Ovary (tissue), 9 donors: ENCODE results near the gene GALNT10. TPM values are rescaled to one million over a fixed set of nuclear protein-coding genes. Genes with fewer than 3 reads are reported as not detected.

Source experiments
- DNase-seq, 5 donors: peaks; one replicate each; pipeline ENCODE4 v3.0.0-alpha.2; 2019 to 2020
- H3K27ac ChIP-seq, 2 donors: fragments of 200-600 bp; one replicate each; pipeline versions ENCODE4 v1.5.1 to v1.8.0; 2019 to 2022
- H3K27me3 ChIP-seq: fragments of 200-600 bp; one replicate; pipeline ENCODE4 v1.8.0; 2022
- H3K36me3 ChIP-seq: fragments of 200-600 bp; sonication (generic); one replicate; pipeline ENCODE4 v1.5.1; 2019
- H3K4me1 ChIP-seq: one replicate; pipeline ENCODE4 v1.8.1; 2013; ENCODE audit warnings: mild to moderate bottlenecking, moderate library complexity; ENCODE audit not compliant: insufficient read depth
- H3K4me3 ChIP-seq: fragments of 200-600 bp; sonication (generic); one replicate; pipeline ENCODE4 v1.5.1; 2017
- H3K9me3 ChIP-seq, 2 donors: fragments of 200-600 bp in 1 of 2; sonication (generic) in 1 of 2; one replicate each; pipeline versions ENCODE4 v1.5.1 to v1.8.1; 2013 to 2019; ENCODE audit warnings: mild to moderate bottlenecking in 1 of 2, moderate library complexity in 1 of 2
- CTCF ChIP-seq, 3 donors: fragments of 450-650 bp in 2 of 3; fragments of 200-600 bp in 1 of 3; IDR thresholded peaks; one replicate each; pipeline versions ENCODE4 v1.5.1 to v1.8.0; 2016 to 2022; ENCODE audit warnings: antibody characterized with exemption in 3 of 3, mild to moderate bottlenecking in 1 of 3
- EP300 ChIP-seq: sonication (generic); formaldehyde crosslinking; IDR thresholded peaks from one replicate; pipeline ENCODE4 v1.6.1; 2017; ENCODE audit warnings: antibody characterized with exemption
- POLR2A ChIP-seq: fragments of 450-650 bp; IDR thresholded peaks from one replicate; pipeline ENCODE4 v1.6.1; 2017; ENCODE audit warnings: antibody characterized with exemption, mild to moderate bottlenecking, moderate library complexity
- WGBS, 3 donors: extraction: QIAGEN DNeasy Blood & Tissue Kit in 1 of 3; methylation state at CpG; one replicate each; pipeline versions ENCODE4 v1.1.5 to v1.1.7; 2013 to 2017; 5-methylcytosine and 5-hydroxymethylcytosine counted together
- intact Hi-C, 4 donors: fragments of 100-400 bp; cut with DNase I; formaldehyde crosslinking; loops; one replicate each; pipeline versions ENCODE4 v1.11.0 to v1.15.1; 2022 to 2023
- polyA plus RNA-seq, 2 donors: library from polyadenylated mRNA; stranded (reverse); fragments of 200-250 nt in 1 of 2; fragments of 350-450 nt in 1 of 2; fragmentation: Illumina TruSeq in 1 of 2; extraction: RNeasy Lipid Tissue Mini Kit (QIAGEN cat#74804) in 1 of 2; gene quantifications; one replicate each; pipeline ENCODE4 v1.2.3, GENCODE V29; 2013 to 2014
- total RNA-seq, 7 donors: library from RNA; depleted of rRNA in 2 of 7; stranded (reverse); fragments of >200 nt in 2 of 7; fragmentation: NEBNext Ultra II Directional in 3 of 7; extraction: Animal tissue kit (Norgen Biotek cat#: 25700) in 3 of 7; gene quantifications; one replicate each; pipeline versions ENCODE4 v1.1.0 to v1.2.4, GENCODE V29; 2016 to 2023
- donor health status: DM: no; HTN: no; CAD: no; lungs with moderate emphysema.
- donor health status: DM: no; HTN: no; CAD: no.
- donor health status: Bipolar disorder and iron deficiency.
- donor health status: DM: yes; HTN: yes; CAD: no.
- donor health status: DM: no; HTN: no; CAD: no.
- donor health status: DM: yes; HTN: yes; CAD: no.

The GALNT10 gene
- total and polyA plus RNA-seq, 9 donors = 34.5 to 206 (median 88.7) TPM

DNA sequence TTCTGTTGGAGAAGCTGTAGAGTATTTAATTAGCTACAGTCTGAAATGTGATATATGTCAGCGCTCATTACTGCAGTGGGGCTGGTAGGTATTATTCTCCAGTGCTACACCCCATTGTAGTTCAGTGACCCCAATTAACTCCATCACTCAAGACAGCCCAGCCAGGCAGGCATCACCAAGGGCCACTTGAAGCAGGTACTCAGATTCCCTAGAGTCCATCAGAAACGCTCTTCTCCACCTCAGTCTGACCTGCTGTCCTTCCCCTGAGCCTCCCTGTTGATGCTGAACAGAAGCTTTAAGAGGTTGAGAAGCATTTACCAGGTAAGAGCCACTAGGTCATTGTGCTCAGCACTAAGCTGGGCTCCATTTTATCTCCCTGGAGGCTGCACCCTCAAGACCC is 71.8 kb downstream of the GALNT10 start:
- no peak for DNase-seq
- no peaks in the 10 kb centered on the region for H3K27me3 ChIP-seq
- intact Hi-C loops = no loop called here
- TF ChIP-seq EP300 = no peak
- no peak for TF ChIP-seq POLR2A
- TF ChIP-seq CTCF (IDR thresholded peaks at IDR 0.05) = no peak
- H3K4me1 ChIP-seq = peaks cover 15% of the 10 kb centered on the region
- WGBS, 3 donors = 99 to 100% (median 100%) methylated on average over 2 of the region's 2 CpGs
- H3K27ac ChIP-seq = no peak overlapping the region
- H3K9me3 ChIP-seq = no peaks in the 10 kb centered on the region
- H3K4me3 ChIP-seq = no peak overlapping the region
- no peaks in the 10 kb centered on the region for H3K36me3 ChIP-seq

GRCh38 chr5:154264549-154265196 is 74.1 kb downstream of the GALNT10 start:
- Histone ChIP-seq H3K4me3 (no peak overlapping the region), H3K27ac (no peak overlapping the region), H3K36me3 (no peaks in the 10 kb centered on the region), H3K27me3 (no peaks in the 10 kb centered on the region), H3K4me1 (peaks cover 19% of the 10 kb centered on the region), H3K9me3 (no peaks in the 10 kb centered on the region)
- WGBS, 3 donors = 66 to 68% (median 67%) methylated on average over 5 of the region's 5 CpGs
- DNase-seq = no peak
- intact Hi-C loops = no loop called here
- TF ChIP-seq CTCF (IDR thresholded peaks at IDR 0.05) (no peak), POLR2A (no peak), EP300 (no peak)

DNA sequence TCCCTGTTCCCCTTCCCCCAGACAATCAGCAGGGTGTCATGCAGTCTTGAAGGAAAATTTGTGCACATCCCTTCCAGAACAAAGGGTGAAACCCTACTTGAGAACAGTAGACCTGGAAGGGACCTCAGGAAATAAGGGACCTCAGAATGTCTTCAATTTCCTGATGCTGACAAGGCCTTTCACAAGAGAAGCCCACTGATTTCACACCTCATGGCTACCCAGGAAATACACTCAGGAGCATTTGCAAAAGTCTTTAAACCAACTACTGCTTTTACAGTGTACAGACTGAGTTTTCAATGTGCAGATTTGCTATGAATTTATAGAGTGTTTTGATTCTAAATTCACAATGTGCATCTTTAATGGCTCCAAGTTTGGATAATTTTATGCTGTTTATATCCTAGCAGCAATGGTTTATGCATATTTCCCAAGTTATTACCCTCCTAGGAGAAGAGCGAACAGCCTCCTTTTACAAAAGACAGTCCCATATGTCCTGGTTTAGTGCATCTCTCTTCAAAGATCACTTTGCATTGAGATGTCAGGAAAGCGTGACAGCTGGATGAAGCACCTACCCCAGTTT is 74.8 kb downstream of the GALNT10 start:
- H3K4me1 ChIP-seq = peaks cover 17% of the 10 kb centered on the region
- H3K36me3 ChIP-seq = no peaks in the 10 kb centered on the region
- no peaks in the 10 kb centered on the region for H3K27me3 ChIP-seq
- intact Hi-C loops = no loop called here
- TF ChIP-seq EP300 (no peak), POLR2A (no peak), CTCF (IDR thresholded peaks at IDR 0.05) (no peak)
- 98 to 99% (median 98%) methylated on average over 2 of the region's 2 CpGs for WGBS, 3 donors
- H3K27ac ChIP-seq = no peak overlapping the region
- no peak for DNase-seq
- no peaks in the 10 kb centered on the region for H3K9me3 ChIP-seq
- no peak overlapping the region for H3K4me3 ChIP-seq

- H3K36me3 ChIP-seq = no peaks in the 10 kb centered on the region
- H3K27ac ChIP-seq = no peak overlapping the region
- no peaks in the 10 kb centered on the region for H3K27me3 ChIP-seq
- H3K4me3 ChIP-seq = no peak overlapping the region
- no peak for TF ChIP-seq CTCF (IDR thresholded peaks at IDR 0.05)
- TF ChIP-seq POLR2A = no peak
- TF ChIP-seq EP300 = no peak
- intact Hi-C loops = no loop called here
- DNase-seq = no peak
- no peaks in the 10 kb centered on the region for H3K9me3 ChIP-seq
- H3K4me1 ChIP-seq = peaks cover 20% of the 10 kb centered on the region
Observed at GRCh38 chr5:154267516-154267915, 77.0 kb downstream of the GALNT10 start.
